PC-9 (cell line): ENCODE measurements around the gene ATP13A3. TPM values are rescaled to one million over a fixed set of nuclear protein-coding genes. Genes with fewer than 3 reads are reported as not detected.

Source experiments
- BruUV-seq: library from RNA; stranded (reverse); fragments of 400-500 nt; replicated peaks from 2 replicates; lab custom pipeline; 2021; lab: Mats Ljungman, UMichigan
- CTCF ChIA-PET: fragments of 300-600 bp; sonication (Branson Sonifier 250); formaldehyde crosslinking; loops from one replicate; lab custom pipeline; 2022; ENCODE audit warnings: antibody characterized with exemption; lab: Charles Lee
- POLR2A ChIA-PET: fragments of 300-600 bp; sonication (Branson Sonifier 250); formaldehyde crosslinking; loops from one replicate; lab custom pipeline; 2022; ENCODE audit warnings: antibody characterized with exemption; ENCODE audit not compliant: unreplicated experiment; lab: Charles Lee
- DNase-seq, 2 experiments: peaks; one replicate each; pipeline versions ENCODE4 v3.0.0 to v3.0.0-alpha.2; 2015 to 2022; ENCODE audit warnings: mixed read lengths in 1 of 2
- H2AFZ ChIP-seq: fragments of 200-600 bp; sonication (generic); 2 replicates; pipeline ENCODE4 v1.8.1; 2017; ENCODE audit warnings: antibody characterized with exemption
- H3F3A ChIP-seq: fragments of 200-600 bp; sonication (generic); 2 replicates; pipeline ENCODE4 v1.8.1; 2017; ENCODE audit warnings: antibody characterized with exemption, mild to moderate bottlenecking, low read depth; ENCODE audit not compliant: insufficient read depth
- H3K27ac ChIP-seq: fragments of 200-600 bp; sonication (generic); 2 replicates; pipeline ENCODE4 v1.6.1; 2016; ENCODE audit warnings: mixed run types
- H3K27me3 ChIP-seq: fragments of 200-600 bp; sonication (generic); 2 replicates; pipeline ENCODE4 v1.6.1; 2016; ENCODE audit warnings: low read depth, mixed run types; ENCODE audit not compliant: insufficient read depth
- H3K36me3 ChIP-seq: fragments of 200-600 bp; sonication (generic); 2 replicates; pipeline ENCODE4 v1.6.1; 2016; ENCODE audit warnings: low read depth, mixed run types
- H3K4me1 ChIP-seq: fragments of 200-600 bp; sonication (generic); replicated peaks from 2 replicates; pipeline ENCODE4 v1.6.1; 2016; ENCODE audit warnings: mixed run types; ENCODE audit not compliant: insufficient read depth
- H3K4me2 ChIP-seq: fragments of 200-600 bp; sonication (generic); 2 replicates; pipeline ENCODE4 v1.6.1; 2017; ENCODE audit warnings: mixed run types
- H3K4me3 ChIP-seq: fragments of 200-600 bp; sonication (generic); 2 replicates; pipeline ENCODE4 v1.6.1; 2016; ENCODE audit warnings: mixed run types
- H3K79me2 ChIP-seq: fragments of 200-600 bp; sonication (generic); 2 replicates; pipeline ENCODE4 v1.6.1; 2017; ENCODE audit warnings: low read depth, mixed run types
- H3K9me2 ChIP-seq: fragments of 200-600 bp; sonication (generic); 2 replicates; pipeline ENCODE4 v1.8.1; 2017; ENCODE audit warnings: mild to moderate bottlenecking; ENCODE audit not compliant: insufficient read depth
- H3K9me3 ChIP-seq: fragments of 200-600 bp; sonication (generic); 2 replicates; pipeline ENCODE4 v1.8.1; 2016; ENCODE audit warnings: low read depth; ENCODE audit not compliant: insufficient read depth
- H4K20me1 ChIP-seq: fragments of 200-600 bp; sonication (generic); 2 replicates; pipeline ENCODE4 v1.8.1; 2017; ENCODE audit not compliant: insufficient read depth
- CTCF ChIP-seq: fragments of 200-600 bp; sonication (generic); conservative IDR thresholded peaks from 2 replicates; pipeline ENCODE4 v1.6.1; 2017; ENCODE audit warnings: mixed run types, antibody characterized with exemption, mild to moderate bottlenecking, moderate library complexity
- EZH2 ChIP-seq: fragments of 200-600 bp; sonication (generic); IDR thresholded peaks from 2 replicates; pipeline ENCODE4 v1.8.0; 2017; ENCODE audit warnings: antibody characterized with exemption, low read depth
- intact Hi-C: fragments of 100-400 bp; cut with micrococcal nuclease; formaldehyde crosslinking; loops from one replicate; pipeline ENCODE4 v1.10.0; 2022; ENCODE audit not compliant: unreplicated experiment
- total RNA-seq: library from RNA; stranded (reverse); gene quantifications from 2 replicates; pipeline ENCODE4 v1.2.3, GENCODE V29; 2021

ATP13A3 gene
- total RNA-seq, 1 experiment from 2014 or later, result 242 TPM

GRCh38 chr3:194377708-194378107, 109.1 kb downstream of the ATP13A3 start:
- Histone ChIP-seq H3K9me2 (no peaks in the 10 kb centered on the region), H3K4me3 (no peak overlapping the region), H2AFZ (no peak overlapping the region), H3K27ac (no peak overlapping the region), H3F3A (no peaks in the 10 kb centered on the region), H3K4me1 (no peaks in the 10 kb centered on the region), H4K20me1 (no peaks in the 10 kb centered on the region), H3K27me3 (peaks cover 29% of the 10 kb centered on the region), H3K9me3 (no peaks in the 10 kb centered on the region), H3K36me3 (no peaks in the 10 kb centered on the region), H3K79me2 (no peaks in the 10 kb centered on the region), H3K4me2 (no peak overlapping the region)
- DNase-seq, result no peak
- intact Hi-C loops, result no loop called here
- no TSS peak for BruUV-seq
- CTCF ChIA-PET, result interaction anchor here (0.7 kb wide), 1 partner anchor 263 kb away, joined by 3 read pairs; no protein-coding TSS in a partner anchor
- TF ChIP-seq CTCF, result no peak
- no peak for TF ChIP-seq EZH2
- POLR2A ChIA-PET, result no interaction called here

GRCh38 chr3:194376241-194376560, 110.6 kb downstream of the ATP13A3 start:
- POLR2A ChIA-PET, result no interaction called here
- H3K27ac ChIP-seq, result no peak overlapping the region
- DNase-seq, result no peak
- H3K9me2 ChIP-seq, result no peaks in the 10 kb centered on the region
- no peak overlapping the region for H3K4me2 ChIP-seq
- no peaks in the 10 kb centered on the region for H4K20me1 ChIP-seq
- CTCF ChIA-PET, result no interaction called here
- no TSS peak for BruUV-seq
- TF ChIP-seq EZH2, result no peak
- TF ChIP-seq CTCF, result no peak
- H3K4me3 ChIP-seq, result no peak overlapping the region
- H3K79me2 ChIP-seq, result no peaks in the 10 kb centered on the region
- no peaks in the 10 kb centered on the region for H3F3A ChIP-seq
- no peak overlapping the region for H2AFZ ChIP-seq
- H3K9me3 ChIP-seq, result no peaks in the 10 kb centered on the region
- H3K4me1 ChIP-seq, result no peaks in the 10 kb centered on the region
- intact Hi-C loops, result no loop called here
- no peaks in the 10 kb centered on the region for H3K36me3 ChIP-seq
- peaks cover 29% of the 10 kb centered on the region for H3K27me3 ChIP-seq

GRCh38 chr3:194375473-194376240, 111.1 kb downstream of the ATP13A3 start:
- DNase-seq, result no peak
- no TSS peak for BruUV-seq
- H3K4me1 ChIP-seq, result no peaks in the 10 kb centered on the region
- intact Hi-C loops, result no loop called here
- H4K20me1 ChIP-seq, result no peaks in the 10 kb centered on the region
- no peaks in the 10 kb centered on the region; the same call in 1 of the 2 replicates for H3F3A ChIP-seq
- H3K27me3 ChIP-seq, result peaks cover 31% of the 10 kb centered on the region
- ChIA-PET POLR2A (no interaction called here), CTCF (no interaction called here)
- no peak overlapping the region for H2AFZ ChIP-seq
- no peaks in the 10 kb centered on the region for H3K36me3 ChIP-seq
- H3K4me3 ChIP-seq, result no peak overlapping the region
- peak overlapping the region; percentile 21; the same call in 1 of the 2 replicates for H3K4me2 ChIP-seq
- H3K9me2 ChIP-seq, result no peaks in the 10 kb centered on the region
- no peak overlapping the region for H3K27ac ChIP-seq
- H3K79me2 ChIP-seq, result no peaks in the 10 kb centered on the region
- TF ChIP-seq EZH2, result no peak
- TF ChIP-seq CTCF, result no peak
- H3K9me3 ChIP-seq, result no peaks in the 10 kb centered on the region
